SU-DHL-6 (cell line): Measurements from ENCODE around the gene VPS13D.

Experiments
- EZH2phosphoT487 ChIP-seq: fragments of 200-600 bp; sonication (generic), shearing (Covaris generic); conservative IDR thresholded peaks from 2 replicates; pipeline ENCODE4 v1.6.1; 2018; ENCODE audit warnings: mild to moderate bottlenecking, antibody characterized with exemption, low read length, moderate library complexity, mixed read lengths
- TF ChIP-seq, protein P1 (sequence below): fragments of 200-600 bp; sonication (generic); IDR thresholded peaks from one replicate; pipeline ENCODE4 v1.5.1; 2017; ENCODE audit warnings: antibody characterized with exemption, mild to moderate bottlenecking, low read length, moderate library complexity; ENCODE audit not compliant: insufficient read depth, poor library complexity, severe bottlenecking

- TF ChIP-seq, protein P1, sequence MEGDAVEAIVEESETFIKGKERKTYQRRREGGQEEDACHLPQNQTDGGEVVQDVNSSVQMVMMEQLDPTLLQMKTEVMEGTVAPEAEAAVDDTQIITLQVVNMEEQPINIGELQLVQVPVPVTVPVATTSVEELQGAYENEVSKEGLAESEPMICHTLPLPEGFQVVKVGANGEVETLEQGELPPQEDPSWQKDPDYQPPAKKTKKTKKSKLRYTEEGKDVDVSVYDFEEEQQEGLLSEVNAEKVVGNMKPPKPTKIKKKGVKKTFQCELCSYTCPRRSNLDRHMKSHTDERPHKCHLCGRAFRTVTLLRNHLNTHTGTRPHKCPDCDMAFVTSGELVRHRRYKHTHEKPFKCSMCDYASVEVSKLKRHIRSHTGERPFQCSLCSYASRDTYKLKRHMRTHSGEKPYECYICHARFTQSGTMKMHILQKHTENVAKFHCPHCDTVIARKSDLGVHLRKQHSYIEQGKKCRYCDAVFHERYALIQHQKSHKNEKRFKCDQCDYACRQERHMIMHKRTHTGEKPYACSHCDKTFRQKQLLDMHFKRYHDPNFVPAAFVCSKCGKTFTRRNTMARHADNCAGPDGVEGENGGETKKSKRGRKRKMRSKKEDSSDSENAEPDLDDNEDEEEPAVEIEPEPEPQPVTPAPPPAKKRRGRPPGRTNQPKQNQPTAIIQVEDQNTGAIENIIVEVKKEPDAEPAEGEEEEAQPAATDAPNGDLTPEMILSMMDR, result no peak
- no peak for TF ChIP-seq EZH2phosphoT487
These were observed 275.4 kb downstream of the VPS13D start for GRCh38 chr1:12505231-12505630.
